Measurements from ENCODE around the gene ZFR2. TPM values are rescaled to one million over a fixed set of nuclear protein-coding genes. Genes with fewer than 3 reads are reported as not detected.
"Not testable (repeated sequence)": the region's sequence is repeated elsewhere in the genome, so short reads cannot be mapped to it uniquely, and the experiment has no call there.

The ZFR2 gene
- total and polyA plus RNA-seq, 2 of the 8 experiments (the other 6 are each of a cell fraction or from before 2014, with no cell fraction given): 14.5 to 28.4 TPM

DNA sequence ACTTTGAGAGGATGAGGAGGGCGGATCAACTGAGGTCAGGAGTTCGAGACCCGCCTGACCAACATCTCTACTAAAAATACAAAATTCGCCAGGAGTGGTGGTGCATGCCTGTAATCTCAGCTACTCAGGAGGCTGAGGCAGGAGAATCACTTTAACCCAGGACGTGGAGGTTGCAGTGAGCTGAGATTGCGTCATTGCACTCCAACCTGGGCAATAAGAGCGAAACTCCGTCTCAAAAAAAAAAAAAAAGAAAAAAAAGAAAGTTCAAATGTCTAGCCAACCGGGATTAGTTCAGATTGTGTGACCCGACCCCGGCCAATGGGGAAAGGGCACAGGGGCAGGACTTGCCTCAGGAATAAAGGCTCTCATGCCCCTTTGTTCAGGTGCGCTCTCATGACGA lies 5.9 kb upstream of the ZFR2 start:
- H3K4me3 ChIP-seq (ENCODE audit: extremely low read depth in 1 of 4, insufficient read depth in 2 of 4, low read depth in 3 of 4, low read length in 4 of 4); H3K9me3 ChIP-seq (ENCODE audit: insufficient read depth in 2 of 2, low read depth in 1 of 2, low read length in 1 of 2); H3K4ac ChIP-seq (replicated peaks; ENCODE audit: insufficient read length, low read depth, low read length); H4K8ac ChIP-seq (ENCODE audit: extremely low read depth, insufficient read depth, low read length); H2BK12ac ChIP-seq (ENCODE audit: low read depth, low read length); H3K79me1 ChIP-seq (ENCODE audit: low read depth, low read length); H4K20me1 ChIP-seq (replicated peaks in 1 of 2; ENCODE audit: control insufficient read depth in 1 of 2, insufficient read depth in 2 of 2, low read length in 2 of 2); H4K91ac ChIP-seq (replicated peaks; ENCODE audit: insufficient read length, low read length); H3K4me2 ChIP-seq (ENCODE audit: insufficient read depth in 1 of 2, low read depth in 2 of 2, low read length in 2 of 2); CTCF ChIA-PET (ENCODE audit: partially characterized antibody); H2AK5ac ChIP-seq (ENCODE audit: low read depth, low read length); H3K56ac ChIP-seq (replicated peaks; ENCODE audit: insufficient read length, low read depth, low read length); FAIRE-seq; H3K23me2 ChIP-seq (ENCODE audit: low read depth, low read length); H3K14ac ChIP-seq (ENCODE audit: insufficient read length); H3K9ac ChIP-seq (replicated peaks in 1 of 4; ENCODE audit: extremely low read depth in 1 of 4, low read depth in 3 of 4, low read length in 3 of 4); DNase-seq (ENCODE audit: low read depth in 1 of 2, low spot score in 2 of 2); H3K79me2 ChIP-seq (ENCODE audit: control insufficient read depth in 1 of 2, insufficient read depth in 2 of 2, low read length in 2 of 2); H2BK120ac ChIP-seq (replicated peaks; ENCODE audit: low read depth, low read length); H3K27ac ChIP-seq (ENCODE audit: low read depth, low read length); H2BK5ac ChIP-seq (ENCODE audit: low read depth, low read length); H3K4me1 ChIP-seq (replicated peaks in 1 of 4; ENCODE audit: control insufficient read depth in 3 of 4, insufficient read depth in 4 of 4, low read length in 3 of 4); H3K23ac ChIP-seq (ENCODE audit: insufficient read length); H3K36me3 ChIP-seq (ENCODE audit: control insufficient read depth in 2 of 4, insufficient read depth in 4 of 4, low read length in 3 of 4); H2BK20ac ChIP-seq (ENCODE audit: low read length); H2BK15ac ChIP-seq (ENCODE audit: low read length); H3K18ac ChIP-seq (ENCODE audit: extremely low read depth, low read length); H4K5ac ChIP-seq (ENCODE audit: insufficient read length, low read depth, low read length); H2AFZ ChIP-seq (ENCODE audit: low read length): not testable (repeated sequence)
- 78% methylated on average over 10 of the region's 13 CpGs; no CpG with 5 or more reads in 1 of the 2 experiments for WGBS, 2 experiments (ENCODE audit: extremely low coverage in 1 of 2, insufficient coverage in 1 of 2, insufficient read length in 1 of 2, insufficient replicate concordance in 2 of 2, low coverage in 1 of 2, low lambda C conversion rate in 2 of 2, missing lambda C conversion rate in 1 of 2)
- H3K27me3 ChIP-seq (replicated peaks in 1 of 4; ENCODE audit: control insufficient read depth in 3 of 4, extremely low read depth in 1 of 4, insufficient read depth in 3 of 4, low read length in 3 of 4): peaks cover 0 to 11% (median 5%) of the 10 kb centered on the region in 4 experiments; a peak in 6 of 7 replicates
- POLR2A ChIA-PET (ENCODE audit: partially characterized antibody): interaction anchor here (0.6 to 2.5 kb wide), 2 partner anchors 95 to 110 kb away, joined by 4 to 10 read pairs; partner anchors contain the start of gene EEF2

Data from H1 (cell line).